GM12878 (cell line): Measurements from ENCODE around the gene SLC25A42. TPM values are rescaled to one million over a fixed set of nuclear protein-coding genes. Genes with fewer than 3 reads are reported as not detected.

Experiments used
- ATAC-seq: fragments of 200-7000 bp; cut with Tn5 transposase; 3 replicates; pipeline ENCODE4 v1.9.1; 2020; ENCODE audit warnings: mild to moderate bottlenecking, moderate library complexity
- BruUV-seq: library from RNA; stranded (reverse); fragments of 400-500 nt; replicated peaks from 2 replicates; lab custom pipeline; 2021; lab: Mats Ljungman, UMichigan
- CTCF ChIA-PET: fragments of 300-600 bp; sonication (Branson Sonifier 250); formaldehyde crosslinking; extraction: SDS; loops from one replicate; lab custom pipeline; 2021; ENCODE audit warnings: inconsistent platforms; lab: Yijun Ruan, JAX
- POLR2A ChIA-PET: fragments of 350-600 bp; formaldehyde crosslinking; extraction: SDS; loops from one replicate; lab custom pipeline; 2021; ENCODE audit warnings: inconsistent platforms; lab: Charles Lee
- RAD21 ChIA-PET: fragments of 300-600 bp; sonication (Branson Sonifier 250); formaldehyde crosslinking; loops from one replicate; lab custom pipeline; 2023; ENCODE audit warnings: antibody characterized with exemption; ENCODE audit not compliant: unreplicated experiment; lab: Charles Lee
- SMC1A ChIA-PET: fragments of 300-600 bp; sonication (Branson Sonifier 250); formaldehyde crosslinking; loops from one replicate; lab custom pipeline; 2023; ENCODE audit not compliant: unreplicated experiment, uncharacterized antibody; lab: Charles Lee
- DNase-seq: peaks from one replicate; pipeline ENCODE4 v3.0.0-alpha.2; 2011; ENCODE audit warnings: low read depth, low spot score
- FAIRE-seq: peaks from 3 replicates; lab custom pipeline; 2011; peaks lifted over from hg19 to GRCh38; lab: Jason Lieb, UNC
- H2AFZ ChIP-seq: 2 replicates; pipeline ENCODE4 v1.6.0; 2011; ENCODE audit warnings: low read depth, low read length, control low read depth; ENCODE audit not compliant: control insufficient read depth
- H3K27ac ChIP-seq: 2 replicates; pipeline ENCODE4 v1.5.1; 2011; ENCODE audit warnings: control low read depth; ENCODE audit not compliant: control insufficient read depth, insufficient read depth
- H3K27me3 ChIP-seq, 2 experiments: replicated peaks in 1 of 2; 2 replicates each; pipeline versions ENCODE4 v1.6.0 to v1.6.1; 2011; ENCODE audit warnings: low read length in 1 of 2; ENCODE audit not compliant: control insufficient read depth in 2 of 2, insufficient read depth in 2 of 2
- H3K36me3 ChIP-seq, 2 experiments: 2 replicates each; pipeline ENCODE4 v1.5.1; 2011; ENCODE audit warnings: low read length in 1 of 2; ENCODE audit not compliant: control insufficient read depth in 2 of 2, insufficient read depth in 2 of 2
- H3K4me1 ChIP-seq: 2 replicates; pipeline ENCODE4 v1.6.1; 2011; ENCODE audit warnings: mild to moderate bottlenecking, low read length, moderate library complexity, mixed read lengths; ENCODE audit not compliant: control insufficient read depth, insufficient read depth
- H3K4me2 ChIP-seq: 2 replicates; pipeline ENCODE4 v1.6.0; 2011; ENCODE audit warnings: control low read depth; ENCODE audit not compliant: control insufficient read depth, insufficient read depth
- H3K4me3 ChIP-seq: fragments of 200-600 bp; sonication (generic); 2 replicates; pipeline ENCODE4 v1.5.1; 2016
- H3K79me2 ChIP-seq: 2 replicates; pipeline ENCODE4 v1.6.0; 2011; ENCODE audit warnings: low read length; ENCODE audit not compliant: control insufficient read depth, insufficient read depth
- H3K9ac ChIP-seq: 2 replicates; pipeline ENCODE4 v1.8.0; 2011; ENCODE audit warnings: low read length, control low read depth, mixed read lengths; ENCODE audit not compliant: control insufficient read depth, insufficient read depth
- H3K9me3 ChIP-seq: replicated peaks from 3 replicates; pipeline ENCODE4 v1.5.1; 2011; ENCODE audit warnings: mild to moderate bottlenecking, low read length; ENCODE audit not compliant: control insufficient read depth, insufficient read depth
- H4K20me1 ChIP-seq: 2 replicates; pipeline ENCODE4 v1.6.0; 2011; ENCODE audit not compliant: control insufficient read depth, insufficient read depth
- CBX3 ChIP-seq: fragments of 200-600 bp; sonication (generic); IDR thresholded peaks from 2 replicates; pipeline ENCODE4 v1.6.1; 2016; ENCODE audit warnings: low read depth, borderline replicate concordance
- CBX5 ChIP-seq: sonication (generic); IDR thresholded peaks from 2 replicates; pipeline ENCODE4 v1.6.1; 2016; ENCODE audit warnings: low read depth, moderate library complexity, mild to moderate bottlenecking, inconsistent platforms
- CREM ChIP-seq: IDR thresholded peaks from 2 replicates; pipeline ENCODE4 v1.6.1; 2014; ENCODE audit warnings: antibody characterized with exemption, low read depth
- IKZF2 ChIP-seq, 2 experiments: fragments of 450-650 bp; IDR thresholded peaks; 2 replicates each; pipeline ENCODE4 v1.6.1; 2017; ENCODE audit warnings: mild to moderate bottlenecking in 2 of 2, moderate library complexity in 2 of 2
- MEF2B ChIP-seq: fragments of 450-650 bp; IDR thresholded peaks from 2 replicates; pipeline ENCODE4 v1.6.1; 2018; ENCODE audit warnings: mild to moderate bottlenecking, moderate library complexity; ENCODE audit not compliant: partially characterized antibody, poor library complexity, severe bottlenecking
- NBN ChIP-seq: fragments of 450-650 bp; IDR thresholded peaks from 2 replicates; pipeline ENCODE4 v1.6.1; 2016
- NFYA ChIP-seq: IDR thresholded peaks from 2 replicates; pipeline ENCODE4 v1.6.1; 2011; ENCODE audit warnings: low read depth, mild to moderate bottlenecking, low read length, improper control_type of control experiment, borderline replicate concordance
- NFYB ChIP-seq: IDR thresholded peaks from 2 replicates; pipeline ENCODE4 v1.6.1; 2011; ENCODE audit warnings: low read depth, mild to moderate bottlenecking, low read length, improper control_type of control experiment, moderate library complexity; ENCODE audit not compliant: insufficient read depth
- NR2C1 ChIP-seq: fragments of 450-650 bp; IDR thresholded peaks from 2 replicates; pipeline ENCODE4 v1.6.1; 2017; ENCODE audit warnings: antibody characterized with exemption, mild to moderate bottlenecking, moderate library complexity
- NR2F1 ChIP-seq: fragments of 450-650 bp; conservative IDR thresholded peaks from 2 replicates; pipeline ENCODE4 v1.6.1; 2017; ENCODE audit warnings: mild to moderate bottlenecking
- RUNX3 ChIP-seq: IDR thresholded peaks from 2 replicates; pipeline ENCODE4 v1.6.1; 2012; ENCODE audit warnings: low read length, inconsistent platforms
- SMAD5 ChIP-seq: IDR thresholded peaks from 2 replicates; pipeline ENCODE4 v1.6.1; 2016; ENCODE audit warnings: antibody characterized with exemption, low read depth
- SPI1 ChIP-seq: IDR thresholded peaks from 2 replicates; pipeline ENCODE4 v1.6.1; 2011; ENCODE audit warnings: low read depth, mild to moderate bottlenecking, low read length, moderate library complexity, borderline replicate concordance; ENCODE audit not compliant: insufficient read depth
- SRF ChIP-seq, 2 experiments: IDR thresholded peaks; 2 replicates each; pipeline ENCODE4 v1.6.1; 2011; ENCODE audit warnings: low read depth in 2 of 2, low read length in 2 of 2, mild to moderate bottlenecking in 1 of 2, moderate library complexity in 1 of 2
- ZBED1 ChIP-seq: IDR thresholded peaks from 2 replicates; pipeline ENCODE4 v1.6.1; 2016; ENCODE audit warnings: borderline replicate concordance
- WGBS: methylation state at CpG from one replicate; pipeline ENCODE4 v1.1.6; 2016; ENCODE audit warnings: low lambda C conversion rate; ENCODE audit not compliant: insufficient replicate concordance, insufficient coverage; ENCODE audit errors: missing lambda C conversion rate; 5-methylcytosine and 5-hydroxymethylcytosine counted together
- in situ Hi-C: fragments of 300-500 bp; cut with MboI; formaldehyde crosslinking; loops from 9 replicates; pipeline ENCODE4 v1.14.3; 2018; ENCODE audit warnings: mixed read lengths
- intact Hi-C: fragments of 100-400 bp; cut with micrococcal nuclease; formaldehyde crosslinking; loops from one replicate; pipeline ENCODE4 v1.14.2; 2022; ENCODE audit not compliant: unreplicated experiment
- polyA plus RNA-seq, 11 experiments: library from polyadenylated mRNA; depleted of rRNA in 4 of 11; unstranded in 6 of 11; stranded (reverse) in 5 of 11; fragments of >200 nt; fragmentation: Nextera tagmentation in 4 of 11; fragmentation: Illumina TruSeq in 1 of 11; extraction: Ambion mirVana in 4 of 11; extraction: Trizol in 1 of 11; gene quantifications; 1 replicate in 1 of 11; 2 replicates in 10 of 11; pipeline versions ENCODE4 v1.2.1 to v1.2.3, GENCODE V29; 2011 to 2016; ENCODE audit warnings: inconsistent platforms in 2 of 11, missing spikeins in 2 of 11, low read depth in 1 of 11
- total RNA-seq, 4 experiments: library from RNA; depleted of rRNA in 3 of 4; stranded (reverse); fragments of >200 nt in 3 of 4; fragmentation: Illumina TruSeq in 1 of 4; extraction: Trizol in 1 of 4; gene quantifications; 2 replicates each; pipeline versions ENCODE4 v1.2.1 to v1.2.3, GENCODE V29; 2013 to 2021
- TF ChIP-seq, protein P1 (sequence below): fragments of 450-650 bp; IDR thresholded peaks from 2 replicates; pipeline ENCODE4 v1.6.1; 2017; ENCODE audit warnings: mild to moderate bottlenecking, low read depth, inconsistent platforms; ENCODE audit not compliant: poor library complexity, severe bottlenecking
- TF ChIP-seq, protein P2 (sequence below): IDR thresholded peaks from 2 replicates; pipeline ENCODE4 v1.6.1; 2011; ENCODE audit warnings: mild to moderate bottlenecking, low read depth, low read length, moderate library complexity; ENCODE audit not compliant: insufficient replicate concordance
- TF ChIP-seq, protein P3 (sequence below): fragments of 450-650 bp; IDR thresholded peaks from 2 replicates; pipeline ENCODE4 v1.6.1; 2017; ENCODE audit warnings: mild to moderate bottlenecking, moderate library complexity

SLC25A42 gene
- total and polyA plus RNA-seq, 10 of the 15 experiments (the other 5 are each of a cell fraction or from before 2014, with no cell fraction given), result 0.24 to 19.2 (median 9.6) TPM

DNA sequence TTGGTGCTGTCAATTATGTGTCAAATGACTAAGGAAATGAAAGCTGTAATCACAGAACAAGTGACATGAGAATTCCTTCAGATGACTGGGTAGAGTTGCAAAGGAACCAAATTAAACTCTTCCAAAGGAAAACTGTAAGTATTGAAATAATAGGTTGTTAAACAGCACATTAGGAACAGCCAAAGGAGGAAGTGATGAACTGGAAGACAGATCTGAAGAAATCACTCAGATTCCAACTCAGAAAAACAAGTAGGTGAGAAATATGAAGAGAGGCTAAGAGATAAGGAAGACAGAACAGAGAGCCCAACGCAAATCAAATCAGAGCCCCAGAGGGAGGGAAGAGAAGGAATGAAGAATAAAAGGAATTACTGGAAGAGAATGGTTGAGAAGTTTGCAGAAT, 59.1 kb downstream of the SLC25A42 start:
- H3K9ac ChIP-seq, result no peak overlapping the region
- SMC1A ChIA-PET, result no interaction called here
- H3K36me3 ChIP-seq, result peaks cover 0 to 2% of the 10 kb centered on the region in 2 experiments; a peak in 1 of 4 replicates
- no peak overlapping the region for H2AFZ ChIP-seq
- no peak for ATAC-seq
- no peak overlapping the region for H3K4me3 ChIP-seq
- no peaks in the 10 kb centered on the region for H3K9me3 ChIP-seq
- intact Hi-C loops, result no loop called here
- H3K79me2 ChIP-seq, result no peaks in the 10 kb centered on the region
- no peaks in the 10 kb centered on the region for H3K4me1 ChIP-seq
- no peak for FAIRE-seq
- POLR2A ChIA-PET, result interaction anchor here (0.5 kb wide), 1 partner anchor 77 kb away, joined by 4 read pairs; no protein-coding TSS in a partner anchor
- no TSS peak for BruUV-seq
- H3K27me3 ChIP-seq, result no peaks in the 10 kb centered on the region
- 83% methylated on average over 1 of the region's 1 CpG for WGBS
- H3K4me2 ChIP-seq, result no peak overlapping the region
- no peak overlapping the region for H3K27ac ChIP-seq
- RAD21 ChIA-PET, result no interaction called here
- TF ChIP-seq IKZF2 (IDR thresholded peaks at IDR 0.05), result no peak
- TF ChIP-seq MEF2B, result no peak
- no peak for TF ChIP-seq SMAD5
- no peak for TF ChIP-seq CREM
- no peak for TF ChIP-seq NR2F1
- TF ChIP-seq ZBED1, result no peak
- TF ChIP-seq, protein P1, sequence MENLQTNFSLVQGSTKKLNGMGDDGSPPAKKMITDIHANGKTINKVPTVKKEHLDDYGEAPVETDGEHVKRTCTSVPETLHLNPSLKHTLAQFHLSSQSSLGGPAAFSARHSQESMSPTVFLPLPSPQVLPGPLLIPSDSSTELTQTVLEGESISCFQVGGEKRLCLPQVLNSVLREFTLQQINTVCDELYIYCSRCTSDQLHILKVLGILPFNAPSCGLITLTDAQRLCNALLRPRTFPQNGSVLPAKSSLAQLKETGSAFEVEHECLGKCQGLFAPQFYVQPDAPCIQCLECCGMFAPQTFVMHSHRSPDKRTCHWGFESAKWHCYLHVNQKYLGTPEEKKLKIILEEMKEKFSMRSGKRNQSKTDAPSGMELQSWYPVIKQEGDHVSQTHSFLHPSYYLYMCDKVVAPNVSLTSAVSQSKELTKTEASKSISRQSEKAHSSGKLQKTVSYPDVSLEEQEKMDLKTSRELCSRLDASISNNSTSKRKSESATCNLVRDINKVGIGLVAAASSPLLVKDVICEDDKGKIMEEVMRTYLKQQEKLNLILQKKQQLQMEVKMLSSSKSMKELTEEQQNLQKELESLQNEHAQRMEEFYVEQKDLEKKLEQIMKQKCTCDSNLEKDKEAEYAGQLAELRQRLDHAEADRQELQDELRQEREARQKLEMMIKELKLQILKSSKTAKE, result no peak
- TF ChIP-seq CBX5, result no peak
- TF ChIP-seq NR2C1, result no peak
- TF ChIP-seq, protein P2, sequence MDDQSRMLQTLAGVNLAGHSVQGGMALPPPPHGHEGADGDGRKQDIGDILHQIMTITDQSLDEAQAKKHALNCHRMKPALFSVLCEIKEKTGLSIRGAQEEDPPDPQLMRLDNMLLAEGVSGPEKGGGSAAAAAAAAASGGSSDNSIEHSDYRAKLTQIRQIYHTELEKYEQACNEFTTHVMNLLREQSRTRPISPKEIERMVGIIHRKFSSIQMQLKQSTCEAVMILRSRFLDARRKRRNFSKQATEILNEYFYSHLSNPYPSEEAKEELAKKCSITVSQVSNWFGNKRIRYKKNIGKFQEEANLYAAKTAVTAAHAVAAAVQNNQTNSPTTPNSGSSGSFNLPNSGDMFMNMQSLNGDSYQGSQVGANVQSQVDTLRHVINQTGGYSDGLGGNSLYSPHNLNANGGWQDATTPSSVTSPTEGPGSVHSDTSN, result no peak
- TF ChIP-seq, protein P3, sequence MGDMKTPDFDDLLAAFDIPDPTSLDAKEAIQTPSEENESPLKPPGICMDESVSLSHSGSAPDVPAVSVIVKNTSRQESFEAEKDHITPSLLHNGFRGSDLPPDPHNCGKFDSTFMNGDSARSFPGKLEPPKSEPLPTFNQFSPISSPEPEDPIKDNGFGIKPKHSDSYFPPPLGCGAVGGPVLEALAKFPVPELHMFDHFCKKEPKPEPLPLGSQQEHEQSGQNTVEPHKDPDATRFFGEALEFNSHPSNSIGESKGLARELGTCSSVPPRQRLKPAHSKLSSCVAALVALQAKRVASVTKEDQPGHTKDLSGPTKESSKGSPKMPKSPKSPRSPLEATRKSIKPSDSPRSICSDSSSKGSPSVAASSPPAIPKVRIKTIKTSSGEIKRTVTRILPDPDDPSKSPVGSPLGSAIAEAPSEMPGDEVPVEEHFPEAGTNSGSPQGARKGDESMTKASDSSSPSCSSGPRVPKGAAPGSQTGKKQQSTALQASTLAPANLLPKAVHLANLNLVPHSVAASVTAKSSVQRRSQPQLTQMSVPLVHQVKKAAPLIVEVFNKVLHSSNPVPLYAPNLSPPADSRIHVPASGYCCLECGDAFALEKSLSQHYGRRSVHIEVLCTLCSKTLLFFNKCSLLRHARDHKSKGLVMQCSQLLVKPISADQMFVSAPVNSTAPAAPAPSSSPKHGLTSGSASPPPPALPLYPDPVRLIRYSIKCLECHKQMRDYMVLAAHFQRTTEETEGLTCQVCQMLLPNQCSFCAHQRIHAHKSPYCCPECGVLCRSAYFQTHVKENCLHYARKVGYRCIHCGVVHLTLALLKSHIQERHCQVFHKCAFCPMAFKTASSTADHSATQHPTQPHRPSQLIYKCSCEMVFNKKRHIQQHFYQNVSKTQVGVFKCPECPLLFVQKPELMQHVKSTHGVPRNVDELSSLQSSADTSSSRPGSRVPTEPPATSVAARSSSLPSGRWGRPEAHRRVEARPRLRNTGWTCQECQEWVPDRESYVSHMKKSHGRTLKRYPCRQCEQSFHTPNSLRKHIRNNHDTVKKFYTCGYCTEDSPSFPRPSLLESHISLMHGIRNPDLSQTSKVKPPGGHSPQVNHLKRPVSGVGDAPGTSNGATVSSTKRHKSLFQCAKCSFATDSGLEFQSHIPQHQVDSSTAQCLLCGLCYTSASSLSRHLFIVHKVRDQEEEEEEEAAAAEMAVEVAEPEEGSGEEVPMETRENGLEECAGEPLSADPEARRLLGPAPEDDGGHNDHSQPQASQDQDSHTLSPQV, result no peak
- TF ChIP-seq NFYB, result no peak
- TF ChIP-seq NFYA, result no peak
- TF ChIP-seq NBN, result no peak
- TF ChIP-seq RUNX3, result no peak
- no peak for TF ChIP-seq CBX3
- TF ChIP-seq SRF (IDR thresholded peaks at IDR 0.05; ENCODE audit: low read depth in 2 of 2, low read length in 2 of 2), result no peak
- no peak for TF ChIP-seq SPI1
- TF ChIP-seq, all 136 proteins: peak for 0
- no peak for DNase-seq
- CTCF ChIA-PET, result interaction anchor here (0.6 kb wide), 2 partner anchors 80 to 132 kb away, joined by 3 read pairs; no protein-coding TSS in a partner anchor
- no peaks in the 10 kb centered on the region for H4K20me1 ChIP-seq
- in situ Hi-C loops, result no loop called here
